ENCODE data around the gene CUEDC1. TPM values are rescaled to one million over a fixed set of nuclear protein-coding genes. Genes with fewer than 3 reads are reported as not detected.

CUEDC1 gene
- total RNA-seq, 2 donors from 2014 or later: 0.19 TPM; not detected in 1

GRCh38 chr17:57890857-57891232 is 64.4 kb downstream of the CUEDC1 start:
- ATAC-seq: no peak
- Mint-ChIP-seq H3K4me1 (ENCODE audit: low read depth in 2 of 2) (peaks cover 8 to 22% of the 10 kb centered on the region in 2 donors), H3K36me3 (no peaks in the 10 kb centered on the region), H3K27me3 (no peaks in the 10 kb centered on the region), H3K9me3 (no peaks in the 10 kb centered on the region), H3K4me3 (no peak overlapping the region), H3K27ac (no peak overlapping the region)
- no peak for DNase-seq (ENCODE audit: low spot score)

DNA sequence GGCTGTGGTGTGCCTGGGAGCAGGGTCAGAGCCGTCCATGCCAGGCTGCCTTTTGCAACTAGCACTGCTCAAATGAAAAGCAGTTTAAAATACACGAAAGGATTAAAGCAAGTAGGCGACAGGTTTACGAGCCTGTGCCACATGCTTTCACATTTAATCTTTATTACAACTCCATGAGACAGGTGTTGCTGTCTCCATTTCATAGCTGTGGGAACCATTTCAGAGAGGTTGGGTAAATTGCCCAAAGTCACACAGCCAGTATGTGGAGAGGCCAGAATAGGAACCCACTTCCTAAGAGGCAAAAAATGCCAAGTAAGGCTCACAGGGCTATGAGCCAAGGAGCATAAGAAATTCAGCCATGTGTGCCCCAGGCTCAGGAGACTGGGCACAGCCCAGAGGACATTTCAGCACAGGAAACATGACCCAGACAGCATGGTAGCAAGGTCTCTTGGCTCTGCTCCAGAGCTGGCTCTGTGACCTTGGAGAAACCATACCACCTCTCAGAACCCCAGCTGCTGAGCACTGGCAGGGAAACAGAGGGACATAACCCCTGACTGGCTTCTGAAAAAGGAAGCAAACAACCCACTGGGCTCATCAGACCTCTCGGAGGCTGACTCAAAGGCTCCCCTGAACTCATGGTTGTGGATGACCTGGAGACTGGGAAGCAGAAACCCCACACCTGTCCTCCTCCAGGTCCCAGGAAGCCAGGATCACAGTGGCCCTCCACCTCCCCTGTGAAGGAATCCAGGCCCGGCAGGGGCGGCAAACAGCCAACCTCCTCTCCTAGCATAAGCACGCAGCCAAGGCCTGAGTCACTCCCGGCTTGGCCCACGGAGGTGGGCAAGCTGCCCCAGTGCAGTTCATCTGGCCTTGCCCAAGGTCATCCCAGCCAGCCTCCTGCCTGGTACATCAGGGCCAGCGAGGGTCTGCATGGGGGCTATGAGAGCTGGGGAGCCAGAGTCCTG is 65.0 kb downstream of the CUEDC1 start:
- H3K9me3 Mint-ChIP-seq: no peaks in the 10 kb centered on the region
- peaks cover 8 to 22% of the 10 kb centered on the region in 2 donors for H3K4me1 Mint-ChIP-seq (ENCODE audit: low read depth in 2 of 2)
- no peak overlapping the region for H3K4me3 Mint-ChIP-seq
- H3K27ac Mint-ChIP-seq: no peak overlapping the region
- no peaks in the 10 kb centered on the region for H3K36me3 Mint-ChIP-seq
- DNase-seq (ENCODE audit: low spot score) (no peak), ATAC-seq (no peak)
- H3K27me3 Mint-ChIP-seq: no peaks in the 10 kb centered on the region

- no peak overlapping the region for H3K27ac Mint-ChIP-seq
These were observed 66.0 kb downstream of the CUEDC1 start for GRCh38 chr17:57889252-57889651.

GRCh38 chr17:57888311-57889216 is 66.6 kb downstream of the CUEDC1 start:
- no peaks in the 10 kb centered on the region for H3K9me3 Mint-ChIP-seq
- DNase-seq (ENCODE audit: low spot score): no peak
- ATAC-seq: no peak
- H3K36me3 Mint-ChIP-seq: no peaks in the 10 kb centered on the region
- H3K4me1 Mint-ChIP-seq (ENCODE audit: low read depth in 2 of 2): peaks cover 8 to 20% of the 10 kb centered on the region in 2 donors
- H3K27ac Mint-ChIP-seq: no peak overlapping the region
- no peaks in the 10 kb centered on the region for H3K27me3 Mint-ChIP-seq
- no peak overlapping the region for H3K4me3 Mint-ChIP-seq

More at GRCh38 chr17:57889252-57889651, 66.0 kb downstream of the CUEDC1 start:
- DNase-seq (ENCODE audit: low spot score): no peak
- no peaks in the 10 kb centered on the region for H3K36me3 Mint-ChIP-seq
- no peak for ATAC-seq
- no peak overlapping the region for H3K4me3 Mint-ChIP-seq
- H3K9me3 Mint-ChIP-seq: no peaks in the 10 kb centered on the region
- no peaks in the 10 kb centered on the region for H3K27me3 Mint-ChIP-seq
- peaks cover 8 to 22% of the 10 kb centered on the region in 2 donors for H3K4me1 Mint-ChIP-seq (ENCODE audit: low read depth in 2 of 2)

GRCh38 chr17:57887161-57887560 is 68.1 kb downstream of the CUEDC1 start:
- H3K27me3 Mint-ChIP-seq: no peaks in the 10 kb centered on the region
- H3K27ac Mint-ChIP-seq: no peak overlapping the region
- H3K36me3 Mint-ChIP-seq: no peaks in the 10 kb centered on the region
- H3K4me1 Mint-ChIP-seq (ENCODE audit: low read depth in 2 of 2): peaks cover 0 to 6% of the 10 kb centered on the region in 2 donors
- H3K4me3 Mint-ChIP-seq: no peak overlapping the region
- H3K9me3 Mint-ChIP-seq: no peaks in the 10 kb centered on the region
- DNase-seq (ENCODE audit: low spot score) (no peak), ATAC-seq (no peak)

GRCh38 chr17:57886020-57886419 is 69.2 kb downstream of the CUEDC1 start:
- no peaks in the 10 kb centered on the region for H3K4me1 Mint-ChIP-seq (ENCODE audit: low read depth in 2 of 2)
- no peak overlapping the region for H3K4me3 Mint-ChIP-seq
- ATAC-seq (no peak), DNase-seq (ENCODE audit: low spot score) (no peak)
- H3K36me3 Mint-ChIP-seq: no peaks in the 10 kb centered on the region
- H3K27me3 Mint-ChIP-seq: no peaks in the 10 kb centered on the region
- no peak overlapping the region for H3K27ac Mint-ChIP-seq
- H3K9me3 Mint-ChIP-seq: no peaks in the 10 kb centered on the region

- ATAC-seq (no peak), DNase-seq (ENCODE audit: low spot score) (no peak)
- H3K27me3 Mint-ChIP-seq: no peaks in the 10 kb centered on the region
- H3K36me3 Mint-ChIP-seq: no peaks in the 10 kb centered on the region
- H3K4me3 Mint-ChIP-seq: no peak overlapping the region
- H3K4me1 Mint-ChIP-seq (ENCODE audit: low read depth in 2 of 2): no peaks in the 10 kb centered on the region
- H3K27ac Mint-ChIP-seq: no peak overlapping the region
- H3K9me3 Mint-ChIP-seq: no peaks in the 10 kb centered on the region
These were observed 69.9 kb downstream of the CUEDC1 start for GRCh38 chr17:57885148-57885915.

- no peaks in the 10 kb centered on the region for H3K4me1 Mint-ChIP-seq (ENCODE audit: low read depth in 2 of 2)
- no peaks in the 10 kb centered on the region for H3K36me3 Mint-ChIP-seq
- H3K4me3 Mint-ChIP-seq: no peak overlapping the region
- H3K9me3 Mint-ChIP-seq: no peaks in the 10 kb centered on the region
- ATAC-seq (no peak), DNase-seq (ENCODE audit: low spot score) (no peak)
- H3K27ac Mint-ChIP-seq: no peak overlapping the region
- peaks cover 0 to 12% of the 10 kb centered on the region in 2 donors for H3K27me3 Mint-ChIP-seq
These were observed 73.3 kb downstream of the CUEDC1 start for GRCh38 chr17:57881783-57882351.

GRCh38 chr17:57881143-57881542 is 74.1 kb downstream of the CUEDC1 start:
- no peak overlapping the region for H3K4me3 Mint-ChIP-seq
- H3K4me1 Mint-ChIP-seq (ENCODE audit: low read depth in 2 of 2): peaks cover 0 to 3% of the 10 kb centered on the region in 2 donors
- H3K36me3 Mint-ChIP-seq: no peaks in the 10 kb centered on the region
- ATAC-seq (no peak), DNase-seq (ENCODE audit: low spot score) (no peak)
- peaks cover 4 to 18% of the 10 kb centered on the region in 2 donors for H3K27me3 Mint-ChIP-seq
- H3K27ac Mint-ChIP-seq: no peak overlapping the region
- H3K9me3 Mint-ChIP-seq: no peaks in the 10 kb centered on the region

DNA sequence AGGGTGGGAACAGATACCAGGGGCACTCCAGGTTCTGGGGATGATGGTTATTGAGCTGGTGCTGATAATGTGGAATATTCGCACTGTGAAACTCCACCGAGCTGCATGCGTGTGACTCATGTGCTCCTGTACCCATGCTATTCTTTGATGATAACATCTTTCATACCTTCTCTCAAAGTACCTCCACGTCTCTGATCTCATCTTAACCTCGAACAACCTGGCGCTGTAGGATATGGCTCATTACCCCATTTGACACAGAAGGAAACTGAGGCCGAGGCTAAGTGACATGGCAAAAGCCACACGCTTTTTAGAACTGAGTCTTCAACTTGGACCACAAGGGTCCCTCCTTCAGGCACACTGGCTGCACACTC is 75.1 kb downstream of the CUEDC1 start:
- Mint-ChIP-seq H3K4me1 (ENCODE audit: low read depth in 2 of 2) (peaks cover 0 to 4% of the 10 kb centered on the region in 2 donors), H3K9me3 (no peaks in the 10 kb centered on the region), H3K27me3 (peaks cover 9 to 20% of the 10 kb centered on the region in 2 donors), H3K27ac (no peak overlapping the region), H3K4me3 (no peak overlapping the region), H3K36me3 (no peaks in the 10 kb centered on the region)
- ATAC-seq (no peak), DNase-seq (ENCODE audit: low spot score) (no peak)

DNA sequence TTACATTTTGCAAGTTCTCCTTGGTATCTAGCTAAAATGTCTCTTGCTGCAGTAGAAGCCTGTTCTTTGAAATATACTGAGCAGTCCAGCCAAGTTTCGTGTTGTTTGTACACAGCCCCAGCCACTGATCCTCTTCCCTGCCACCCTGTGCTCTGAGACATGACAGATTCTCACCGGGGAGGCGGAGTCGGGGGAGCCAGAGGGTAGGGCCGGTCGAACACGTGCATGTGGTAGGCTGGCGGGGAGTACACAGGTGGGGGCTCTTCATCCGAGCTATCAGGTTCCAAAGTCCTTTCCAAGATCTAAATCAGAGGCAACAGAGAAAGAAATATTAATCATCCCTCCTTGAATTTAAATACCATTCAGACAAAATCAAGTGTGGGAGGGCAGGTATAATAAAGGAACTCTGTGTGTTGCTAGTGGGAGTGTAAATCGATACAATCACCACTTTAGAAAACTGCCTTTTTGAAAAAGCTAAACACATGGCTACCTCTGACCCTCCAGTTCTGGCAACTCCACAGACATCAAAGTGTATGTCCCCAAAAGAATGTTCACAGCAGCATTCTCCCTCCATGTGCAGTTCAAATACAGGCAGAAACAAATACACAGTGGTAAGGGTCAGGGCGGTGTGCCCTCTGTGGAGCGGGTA is 75.7 kb downstream of the CUEDC1 start:
- H3K4me1 Mint-ChIP-seq (ENCODE audit: low read depth in 2 of 2): peaks cover 0 to 4% of the 10 kb centered on the region in 2 donors
- no peak overlapping the region for H3K4me3 Mint-ChIP-seq
- no peak for ATAC-seq
- no peak overlapping the region for H3K27ac Mint-ChIP-seq
- no peaks in the 10 kb centered on the region for H3K9me3 Mint-ChIP-seq
- no peaks in the 10 kb centered on the region for H3K36me3 Mint-ChIP-seq
- H3K27me3 Mint-ChIP-seq: peaks cover 9 to 20% of the 10 kb centered on the region in 2 donors
- DNase-seq (ENCODE audit: low spot score): no peak

DNA sequence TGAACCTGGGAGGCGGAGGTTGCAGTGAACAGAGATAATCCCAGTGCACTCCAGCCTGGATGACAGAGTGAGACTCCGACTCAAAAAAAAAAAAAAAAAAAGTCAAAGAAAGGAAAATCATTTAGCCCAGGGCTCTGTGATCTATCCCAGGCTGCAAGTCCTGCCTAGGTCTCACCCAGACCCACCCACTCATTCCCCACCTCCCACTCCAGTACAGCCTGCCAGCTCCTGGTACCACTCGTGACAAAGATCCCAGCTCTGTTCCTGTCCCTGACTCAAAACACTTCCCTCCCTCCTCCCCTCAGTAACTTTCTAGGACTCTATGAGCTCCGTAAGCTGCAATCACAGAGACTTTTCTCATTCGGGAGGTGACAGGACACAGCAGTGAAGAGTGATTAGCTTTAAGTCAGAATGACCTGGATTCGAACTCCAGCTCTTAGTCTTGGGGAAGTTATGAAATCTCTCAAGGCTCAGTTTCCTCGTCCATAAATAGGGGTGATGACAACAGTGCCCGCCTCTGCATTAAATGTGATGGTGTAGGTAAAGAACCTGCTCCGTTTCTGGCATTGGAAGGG is 77.3 kb downstream of the CUEDC1 start:
- no peak overlapping the region for H3K4me3 Mint-ChIP-seq
- H3K27ac Mint-ChIP-seq: no peak overlapping the region
- peaks cover 3 to 4% of the 10 kb centered on the region in 2 donors for H3K4me1 Mint-ChIP-seq (ENCODE audit: low read depth in 2 of 2)
- peaks cover 15 to 20% of the 10 kb centered on the region in 2 donors for H3K27me3 Mint-ChIP-seq
- ATAC-seq (no peak), DNase-seq (ENCODE audit: low spot score) (no peak)
- H3K36me3 Mint-ChIP-seq: no peaks in the 10 kb centered on the region
- H3K9me3 Mint-ChIP-seq: no peaks in the 10 kb centered on the region
